ENCODE results near the gene CCM2L. TPM values are rescaled to one million over a fixed set of nuclear protein-coding genes. Genes with fewer than 3 reads are reported as not detected.

CCM2L gene
- total and polyA plus RNA-seq, 10 of the 15 experiments (the other 5 are each of a cell fraction or from before 2014, with no cell fraction given), result not detected

GRCh38 chr20:31981784-31982183 lies 28.5 kb upstream of the CCM2L start:
- Histone ChIP-seq H3K79me2 (ENCODE audit: control insufficient read depth, insufficient read depth, low read length) (no peaks in the 10 kb centered on the region), H3K4me3 (no peak overlapping the region), H3K9me3 (replicated peaks; ENCODE audit: control insufficient read depth, insufficient read depth, low read length) (no peaks in the 10 kb centered on the region), H3K27ac (ENCODE audit: control insufficient read depth, insufficient read depth) (no peak overlapping the region), H3K4me2 (ENCODE audit: control insufficient read depth, insufficient read depth) (no peak overlapping the region), H4K20me1 (ENCODE audit: control insufficient read depth, insufficient read depth) (no peaks in the 10 kb centered on the region), H3K36me3 (ENCODE audit: control insufficient read depth in 2 of 2, insufficient read depth in 2 of 2, low read length in 1 of 2) (no peaks in the 10 kb centered on the region), H3K9ac (ENCODE audit: control insufficient read depth, insufficient read depth, low read length) (no peak overlapping the region), H2AFZ (ENCODE audit: control insufficient read depth, low read depth, low read length) (no peak overlapping the region), H3K27me3 (replicated peaks in 1 of 2; ENCODE audit: control insufficient read depth in 2 of 2, insufficient read depth in 2 of 2, low read length in 1 of 2) (no peaks in the 10 kb centered on the region), H3K4me1 (ENCODE audit: control insufficient read depth, insufficient read depth, low read length) (no peaks in the 10 kb centered on the region)
- POLR2A ChIA-PET, result interaction anchor here (0.6 to 1.2 kb wide), 2 partner anchors 17 to 38 kb away, joined by 4 read pairs; no protein-coding TSS in a partner anchor
- no peak for ATAC-seq
- WGBS (ENCODE audit: insufficient coverage, insufficient replicate concordance, low lambda C conversion rate, missing lambda C conversion rate), result 41% methylated on average over 2 of the region's 2 CpGs
- intact Hi-C loops (cut with micrococcal nuclease; ENCODE audit: unreplicated experiment) (no loop called here), in situ Hi-C loops (cut with MboI) (no loop called here)
- FAIRE-seq, result no peak
- DNase-seq (ENCODE audit: low read depth, low spot score), result no peak
- SMC1A ChIA-PET (ENCODE audit: uncharacterized antibody, unreplicated experiment), result no interaction called here
- no TSS peak for BruUV-seq (replicated peaks)
- TF ChIP-seq EED (IDR thresholded peaks at IDR 0.05; ENCODE audit: low read depth) (no peak), ZNF622 (IDR thresholded peaks at IDR 0.05) (no peak), USF1 (IDR thresholded peaks at IDR 0.05; ENCODE audit: borderline replicate concordance, extremely low read length, insufficient read depth, low read depth, low read length) (no peak)
- TF ChIP-seq, protein P1, sequence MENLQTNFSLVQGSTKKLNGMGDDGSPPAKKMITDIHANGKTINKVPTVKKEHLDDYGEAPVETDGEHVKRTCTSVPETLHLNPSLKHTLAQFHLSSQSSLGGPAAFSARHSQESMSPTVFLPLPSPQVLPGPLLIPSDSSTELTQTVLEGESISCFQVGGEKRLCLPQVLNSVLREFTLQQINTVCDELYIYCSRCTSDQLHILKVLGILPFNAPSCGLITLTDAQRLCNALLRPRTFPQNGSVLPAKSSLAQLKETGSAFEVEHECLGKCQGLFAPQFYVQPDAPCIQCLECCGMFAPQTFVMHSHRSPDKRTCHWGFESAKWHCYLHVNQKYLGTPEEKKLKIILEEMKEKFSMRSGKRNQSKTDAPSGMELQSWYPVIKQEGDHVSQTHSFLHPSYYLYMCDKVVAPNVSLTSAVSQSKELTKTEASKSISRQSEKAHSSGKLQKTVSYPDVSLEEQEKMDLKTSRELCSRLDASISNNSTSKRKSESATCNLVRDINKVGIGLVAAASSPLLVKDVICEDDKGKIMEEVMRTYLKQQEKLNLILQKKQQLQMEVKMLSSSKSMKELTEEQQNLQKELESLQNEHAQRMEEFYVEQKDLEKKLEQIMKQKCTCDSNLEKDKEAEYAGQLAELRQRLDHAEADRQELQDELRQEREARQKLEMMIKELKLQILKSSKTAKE (IDR thresholded peaks at IDR 0.05; ENCODE audit: low read depth, poor library complexity, severe bottlenecking), result no peak
- RAD21 ChIA-PET (ENCODE audit: unreplicated experiment), result no interaction called here
- CTCF ChIA-PET, result interaction anchor here (1.3 kb wide), 1 partner anchor 159 kb away, joined by 3 read pairs; no protein-coding TSS in a partner anchor
